ENCODE measurements around the gene HLA-DMA. TPM values are rescaled to one million over a fixed set of nuclear protein-coding genes. Genes with fewer than 3 reads are reported as not detected.

Gene HLA-DMA
- total and polyA plus RNA-seq, 9 of the 15 experiments (the other 6 are each of a cell fraction or from before 2014, with no cell fraction given) = 0.13 to 0.83 (median 0.51) TPM

- TF ChIP-seq HOXB6 (CRISPR knock-in tag; IDR thresholded peaks at IDR 0.05; ENCODE audit: borderline replicate concordance) (no peak), RHOXF2B (CRISPR knock-in tag; conservative IDR thresholded peaks at IDR 0.05) (no peak), ETV6 (IDR thresholded peaks at IDR 0.05; ENCODE audit: borderline replicate concordance in 1 of 2, low read depth in 2 of 2, low read length in 1 of 2) (no peak), ETV6 (CRISPR knock-in tag; IDR thresholded peaks at IDR 0.05; ENCODE audit: borderline replicate concordance) (no peak), ETV1 (tag; conservative IDR thresholded peaks at IDR 0.05; ENCODE audit: low read depth) (no peak), ZNF175 (CRISPR knock-in tag; IDR thresholded peaks at IDR 0.05; ENCODE audit: low read depth) (0 out of 2 replicates have a peak, but pooled peaks have one; percentile 33), NR3C1 (CRISPR knock-in tag; IDR thresholded peaks at IDR 0.05) (no peak), MCM2 (IDR thresholded peaks at IDR 0.05; ENCODE audit: low read depth) (no peak), NCOA6 (IDR thresholded peaks at IDR 0.05) (no peak), MLLT1 (IDR thresholded peaks at IDR 0.05) (peak; percentile 59 to 85; a peak in 3 of 4 replicates), CBX8 (IDR thresholded peaks at IDR 0.05; ENCODE audit: borderline replicate concordance, extremely low read depth, low read depth, low read length, poor library complexity, severe bottlenecking) (no peak), ZNF224 (CRISPR knock-in tag; IDR thresholded peaks at IDR 0.05) (no peak), ZNF639 (CRISPR knock-in tag; conservative IDR thresholded peaks at IDR 0.05 in 1 of 2, IDR thresholded peaks at IDR 0.05 in 1 of 2) (no peak), HOMEZ (CRISPR knock-in tag; IDR thresholded peaks at IDR 0.05) (0 out of 2 replicates have a peak, but pooled peaks have one; percentile 38), RBM14 (IDR thresholded peaks at IDR 0.05; ENCODE audit: borderline replicate concordance, insufficient read depth, low read depth, low read length) (peak; percentile 92; the same call in 1 of the 2 replicates), GTF2E2 (tag; IDR thresholded peaks at IDR 0.05) (peak; percentile 95; the same call in 1 of the 2 replicates), HNRNPH1 (optimal IDR thresholded peaks at IDR 0.05; ENCODE audit: low read depth, low read length) (no peak), FOXP4 (CRISPR knock-in tag; IDR thresholded peaks at IDR 0.05; ENCODE audit: borderline replicate concordance) (no peak; the same call in 1 of the 2 replicates), PHB2 (IDR thresholded peaks at IDR 0.05; ENCODE audit: low read depth) (no peak), PHF8 (IDR thresholded peaks at IDR 0.05; ENCODE audit: borderline replicate concordance, low read length) (no peak; the same call in none of the 2 replicates)
These were observed 19.7 kb upstream of the HLA-DMA start (continued) for GRCh38 chr6:32972353-32973143.

Measured in K562 (cell line).